ENCODE measurements around the gene GRIFIN.
"Not testable (repeated sequence)": the region's sequence is repeated elsewhere in the genome, so short reads cannot be mapped to it uniquely, and the experiment has no call there.

The GRIFIN gene

DNA sequence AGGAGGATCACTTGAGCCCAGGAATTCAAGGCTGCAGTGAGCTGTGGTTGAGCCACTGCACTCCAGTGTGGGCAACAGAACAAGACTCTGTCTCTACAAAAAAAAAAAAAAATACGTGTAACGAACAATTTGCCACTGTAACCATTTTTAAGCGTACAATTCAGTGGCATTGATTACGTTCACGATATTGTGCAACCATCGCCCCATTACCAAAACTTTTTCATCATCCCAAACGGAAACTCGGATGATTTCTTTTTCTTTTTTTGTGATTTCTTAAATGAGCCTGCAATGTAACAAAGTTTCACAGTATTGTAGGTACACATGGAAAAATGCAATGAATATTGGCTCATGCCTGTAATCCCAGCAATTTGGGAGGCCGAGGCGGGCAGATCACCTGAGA, 9.5 kb downstream of the GRIFIN start:
- in situ Hi-C loops (cut with HindIII; ENCODE audit: low sequenced_read_pairs): no loop called here

DNA sequence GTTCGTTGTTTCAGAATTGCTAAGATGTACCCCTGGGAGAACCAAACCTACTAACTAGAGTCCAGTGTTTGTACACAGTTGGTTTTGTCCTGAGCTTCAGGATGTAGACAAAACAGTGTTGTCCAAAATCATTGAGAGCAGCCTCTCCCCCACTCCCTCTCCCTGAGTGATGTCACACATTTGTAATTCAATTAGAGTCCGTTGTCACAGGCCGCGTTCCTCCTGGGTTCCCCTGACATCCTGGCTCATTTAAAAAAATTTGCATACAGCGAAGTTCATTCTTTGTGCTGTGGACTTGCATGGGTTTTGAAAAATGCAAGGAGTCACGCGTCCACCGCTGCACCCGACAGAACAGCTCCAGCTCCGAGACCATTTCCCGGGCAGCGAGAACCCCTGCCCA, 10.3 kb downstream of the GRIFIN start:
- in situ Hi-C loops (cut with HindIII; ENCODE audit: low sequenced_read_pairs): no loop called here

DNA sequence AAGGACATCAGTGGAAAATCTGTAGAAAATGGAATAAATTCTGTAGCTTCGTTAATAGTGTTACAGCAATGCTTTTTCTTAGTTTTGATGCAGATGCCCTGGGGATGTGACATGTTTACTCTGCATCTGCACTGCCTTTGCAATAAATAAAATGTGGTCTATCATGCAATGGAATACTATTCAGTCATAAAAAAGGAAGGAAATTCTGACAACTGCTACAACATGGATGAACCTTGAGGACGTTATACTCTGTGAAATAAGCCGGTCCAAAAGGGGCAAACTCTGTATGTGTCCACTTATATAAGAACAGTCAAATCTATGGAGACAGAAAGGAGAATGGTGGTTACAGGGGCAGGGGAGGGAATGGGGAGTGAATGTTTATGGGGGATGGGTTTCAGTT, 13.5 kb downstream of the GRIFIN start:
- in situ Hi-C loops (cut with HindIII; ENCODE audit: low sequenced_read_pairs): no loop called here

DNA sequence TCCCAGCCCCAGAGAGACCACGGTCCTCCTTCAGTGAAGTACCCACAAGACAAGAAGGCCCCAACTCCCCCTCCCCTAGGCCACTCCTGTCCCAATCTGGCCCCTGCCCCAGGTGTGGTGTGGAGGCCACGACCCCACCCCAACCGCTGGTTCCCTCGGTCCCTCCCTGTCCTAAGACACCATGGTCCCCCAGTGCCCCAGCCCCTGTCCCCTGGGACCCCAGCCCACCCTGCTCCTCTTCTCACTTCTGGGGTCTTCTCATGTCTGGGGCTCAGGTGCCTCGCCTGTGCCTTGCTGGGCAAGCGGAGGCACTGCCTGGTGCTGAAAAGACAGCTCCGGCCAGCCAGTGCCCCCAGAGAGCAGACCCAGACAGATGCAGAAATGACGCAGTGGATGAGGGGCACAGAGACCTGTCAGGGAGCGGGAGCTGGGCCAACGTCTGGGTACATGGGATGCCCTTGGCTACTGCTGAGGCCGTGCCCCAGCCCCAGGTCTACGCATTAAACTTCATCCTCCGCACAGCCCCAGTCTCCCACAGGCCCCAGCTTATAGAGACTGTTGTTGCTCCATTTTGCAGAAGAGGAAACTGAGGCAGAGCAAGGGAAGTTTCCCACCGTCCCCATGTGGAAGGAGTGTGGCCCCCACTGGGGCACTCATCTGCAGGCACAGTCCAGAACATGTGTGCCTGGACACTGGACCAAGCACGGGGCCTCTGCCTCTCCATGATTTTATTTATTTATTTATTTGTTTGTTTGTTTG, 14.8 kb downstream of the GRIFIN start:
- in situ Hi-C loops (cut with HindIII; ENCODE audit: low sequenced_read_pairs): no loop called here

DNA sequence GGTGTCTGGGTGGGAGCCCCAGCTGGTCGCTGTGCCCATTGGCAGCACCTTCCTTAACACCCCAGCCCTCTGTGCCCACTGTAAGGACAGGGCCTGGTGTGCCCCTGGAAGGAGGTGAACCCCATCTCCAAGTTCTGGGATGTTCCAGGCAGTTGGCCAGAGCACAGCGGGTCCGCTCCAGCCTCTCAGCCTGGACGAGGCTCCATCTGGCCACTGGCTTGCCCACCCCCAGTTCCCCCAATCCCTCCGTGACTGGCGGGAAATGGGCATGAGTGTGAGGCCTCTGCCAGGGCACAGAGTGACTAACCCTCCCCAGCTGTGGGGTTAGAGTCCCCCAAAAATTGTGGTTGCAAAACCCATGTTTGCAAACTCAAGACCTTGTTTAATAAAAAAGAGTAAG, 15.6 kb downstream of the GRIFIN start:
- in situ Hi-C loops (cut with HindIII; ENCODE audit: low sequenced_read_pairs): no loop called here

DNA sequence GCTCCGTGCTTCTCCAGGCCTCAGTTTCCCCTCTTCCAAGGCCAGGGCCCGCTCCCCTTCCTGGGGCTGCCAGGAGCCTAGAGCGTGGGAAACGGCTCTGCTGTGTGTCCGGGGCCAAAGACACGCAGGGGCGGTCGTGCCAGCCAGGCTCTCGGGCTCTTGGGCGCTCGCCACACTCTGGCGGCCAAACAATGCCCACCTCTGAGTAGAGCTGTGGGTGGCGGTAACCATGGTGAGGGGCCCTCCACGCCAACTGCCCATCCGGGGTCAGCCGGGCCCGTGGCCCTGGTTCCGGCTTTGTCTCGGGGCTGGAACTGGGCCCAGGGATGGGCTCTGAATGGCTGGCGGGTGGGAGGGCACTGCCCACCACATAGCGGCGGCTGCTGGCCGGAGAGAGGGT, 16.0 kb downstream of the GRIFIN start:
- in situ Hi-C loops (cut with HindIII; ENCODE audit: low sequenced_read_pairs): no loop called here

DNA sequence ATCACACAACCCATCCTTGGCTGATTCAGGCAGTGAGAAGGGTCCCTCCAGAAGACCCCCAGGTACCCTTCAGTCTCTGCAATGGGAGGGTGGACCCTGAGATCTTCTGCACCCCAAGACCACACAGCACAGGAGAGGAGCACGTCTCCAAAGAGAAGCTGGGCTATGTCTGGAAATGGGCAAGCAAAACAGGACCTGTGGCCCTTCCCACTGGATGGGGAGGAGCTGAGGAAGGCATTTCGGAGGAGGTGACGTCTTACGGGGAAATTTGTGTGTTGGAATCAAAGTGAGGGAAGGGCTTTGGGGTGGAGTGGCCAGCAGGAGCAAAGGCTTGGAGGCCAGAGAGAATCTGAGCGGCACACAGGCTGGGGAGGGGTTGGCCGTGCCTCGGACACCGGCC, 16.5 kb downstream of the GRIFIN start:
- in situ Hi-C loops (cut with HindIII; ENCODE audit: low sequenced_read_pairs): no loop called here

DNA sequence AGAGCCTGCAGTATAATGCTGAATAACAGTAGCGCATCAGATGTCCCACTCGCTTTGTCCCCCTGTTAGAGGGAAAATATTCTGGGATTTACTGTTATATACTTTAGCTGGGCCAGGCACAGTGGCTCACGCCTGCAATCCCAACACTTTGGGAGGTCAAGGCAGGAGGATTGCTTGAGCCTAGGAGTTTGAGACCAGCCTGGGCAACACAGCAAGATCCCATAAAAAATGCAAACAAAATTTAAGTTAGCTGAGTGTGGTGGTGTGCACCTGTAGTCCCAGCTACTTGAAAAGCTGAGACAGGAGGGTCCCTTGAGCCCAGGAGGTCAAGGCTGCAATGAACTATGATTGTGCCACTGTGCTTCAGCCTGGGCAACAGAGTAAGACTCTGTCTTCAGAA, 22.3 kb downstream of the GRIFIN start:
- in situ Hi-C loops (cut with HindIII; ENCODE audit: low sequenced_read_pairs): not testable (repeated sequence)

DNA sequence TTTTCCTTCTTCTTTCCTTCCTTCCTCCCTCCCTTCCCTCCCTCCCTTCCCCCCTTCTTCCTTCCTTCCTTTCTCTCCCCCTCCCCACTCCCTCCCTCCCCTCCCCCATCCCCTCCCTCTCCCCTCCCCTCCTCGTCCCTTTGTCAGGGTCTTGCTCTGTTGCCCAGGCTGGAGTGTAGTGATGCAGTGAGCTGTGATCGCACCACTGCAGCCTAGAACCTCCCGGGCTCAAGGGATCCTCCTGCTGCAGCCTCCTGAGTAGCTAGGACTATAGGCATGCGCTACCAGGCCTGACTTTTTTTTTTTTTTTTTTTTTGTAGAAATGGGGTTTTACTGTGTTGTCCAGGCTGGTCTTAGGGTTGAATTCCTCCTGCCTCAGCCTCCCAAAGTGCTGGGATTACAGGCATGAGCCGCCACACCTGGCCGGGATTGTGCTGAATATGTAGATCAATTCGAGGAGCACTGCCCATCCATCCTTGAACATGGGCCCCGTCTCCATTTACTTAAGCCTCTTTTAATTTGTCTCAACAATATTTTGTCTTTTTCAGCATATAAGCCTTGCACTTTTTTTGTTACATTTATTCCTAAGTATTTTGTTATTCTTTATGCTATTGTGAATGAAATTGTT, 23.4 kb downstream of the GRIFIN start:
- in situ Hi-C loops (cut with HindIII; ENCODE audit: low sequenced_read_pairs): no loop called here

DNA sequence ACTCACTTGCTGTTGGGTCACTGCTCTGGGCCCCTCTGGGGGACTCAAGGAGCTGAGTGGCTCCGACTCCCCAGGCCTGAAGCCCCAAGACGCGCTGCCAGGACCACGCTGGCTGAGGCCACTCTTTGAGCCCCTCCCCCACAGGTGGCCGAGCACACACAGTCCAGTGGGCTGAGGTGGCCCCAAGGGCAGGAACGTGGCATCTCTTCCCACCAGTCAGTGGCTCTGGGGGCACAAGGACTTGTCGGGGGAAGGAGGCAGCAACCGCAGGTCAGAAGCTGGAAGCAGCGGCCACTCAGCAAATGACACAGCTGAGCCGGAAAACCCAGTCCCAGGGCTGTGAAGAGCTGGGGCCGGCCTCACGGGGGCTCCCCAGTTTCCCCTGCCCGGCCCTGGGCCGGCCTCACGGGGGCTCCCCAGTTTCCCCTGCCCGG, 24.1 kb downstream of the GRIFIN start:
- in situ Hi-C loops (cut with HindIII; ENCODE audit: low sequenced_read_pairs): no loop called here

DNA sequence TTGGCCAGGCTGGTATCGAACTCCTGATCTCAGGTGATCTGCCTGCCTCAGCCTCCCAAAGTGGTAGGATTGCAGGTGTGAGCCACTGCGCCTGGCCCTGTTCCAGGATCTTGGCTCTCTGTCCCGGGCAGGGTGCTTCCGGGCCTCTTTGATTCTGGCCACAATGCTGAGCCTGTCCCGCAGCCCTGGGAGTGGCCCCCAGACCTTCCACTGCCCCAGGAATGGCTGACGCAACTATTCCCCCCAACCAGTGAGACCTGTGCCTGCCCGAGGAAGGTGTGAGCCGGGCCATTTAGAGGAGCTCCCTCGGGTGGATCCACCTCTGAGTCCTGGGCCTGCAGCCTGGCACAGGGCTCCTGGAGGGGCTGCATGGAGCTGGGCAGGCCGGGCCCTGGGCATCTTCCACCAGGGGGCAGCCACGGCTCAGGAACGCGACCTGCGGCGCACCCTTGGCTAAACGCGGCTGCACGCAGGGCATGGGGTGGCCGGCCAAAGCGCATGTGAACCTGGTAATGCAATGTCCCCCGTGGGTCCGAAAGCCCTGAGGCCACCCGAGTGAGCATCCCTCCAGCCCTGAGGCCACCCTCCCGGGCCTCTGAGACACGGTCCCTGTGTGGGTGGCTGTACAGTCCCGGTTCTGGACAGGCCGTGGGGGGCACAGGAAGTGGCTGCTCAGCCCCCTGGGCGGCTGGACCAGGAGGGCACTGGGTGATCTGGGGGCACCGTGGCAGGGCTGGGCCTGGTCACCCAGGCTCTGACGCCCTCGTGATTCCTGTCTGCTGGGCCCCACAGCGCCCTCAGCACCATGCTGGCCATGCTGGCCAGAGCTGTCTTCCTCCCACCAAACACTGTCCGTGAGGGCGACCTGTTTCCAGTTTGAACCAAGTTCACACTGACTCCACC, 24.8 kb downstream of the GRIFIN start:
- in situ Hi-C loops (cut with HindIII; ENCODE audit: low sequenced_read_pairs): no loop called here

DNA sequence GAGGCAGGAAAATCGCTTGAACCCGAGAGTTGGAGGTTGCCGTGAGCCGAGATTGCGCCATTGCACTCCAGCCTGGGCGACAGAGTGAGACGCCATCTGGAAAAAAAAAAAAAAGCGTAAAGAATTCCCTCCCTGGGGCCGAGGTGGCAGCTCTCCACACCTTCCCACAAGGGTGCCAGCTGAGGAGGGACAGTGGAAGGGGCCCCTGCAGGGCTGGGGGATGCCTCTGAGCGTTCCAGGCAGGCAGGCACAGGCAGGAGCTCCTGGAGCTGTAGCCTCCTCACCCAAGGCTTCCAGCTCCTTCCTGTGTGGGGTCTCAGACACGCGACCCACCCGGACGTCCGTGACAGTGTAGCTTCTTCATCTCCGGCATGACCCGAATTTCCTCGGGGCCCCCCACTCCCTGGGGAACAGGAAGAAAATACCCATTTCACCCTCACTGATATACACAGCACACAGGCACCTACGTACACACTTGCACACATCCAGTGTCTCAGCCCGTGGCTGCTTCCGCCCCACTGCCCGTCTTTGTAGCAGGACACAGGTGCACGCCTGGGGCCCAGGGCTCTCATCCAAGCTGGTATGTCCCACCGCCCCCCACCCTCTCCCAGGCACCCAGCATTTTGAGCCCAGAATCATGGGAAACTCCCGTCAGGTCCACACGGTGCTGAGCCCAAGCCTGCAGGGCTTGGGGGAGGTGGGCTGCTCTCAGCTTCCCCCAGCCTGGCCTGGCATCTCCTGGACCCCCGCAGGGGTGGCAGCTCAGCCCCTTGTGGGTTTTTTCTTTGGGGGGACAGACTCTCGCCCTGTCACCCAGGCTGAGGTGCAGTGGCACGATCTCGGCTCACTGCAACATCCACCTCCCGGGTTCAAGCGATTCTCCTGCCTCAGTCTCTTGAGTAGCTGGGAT, 25.7 kb downstream of the GRIFIN start:
- in situ Hi-C loops (cut with HindIII; ENCODE audit: low sequenced_read_pairs): no loop called here

DNA sequence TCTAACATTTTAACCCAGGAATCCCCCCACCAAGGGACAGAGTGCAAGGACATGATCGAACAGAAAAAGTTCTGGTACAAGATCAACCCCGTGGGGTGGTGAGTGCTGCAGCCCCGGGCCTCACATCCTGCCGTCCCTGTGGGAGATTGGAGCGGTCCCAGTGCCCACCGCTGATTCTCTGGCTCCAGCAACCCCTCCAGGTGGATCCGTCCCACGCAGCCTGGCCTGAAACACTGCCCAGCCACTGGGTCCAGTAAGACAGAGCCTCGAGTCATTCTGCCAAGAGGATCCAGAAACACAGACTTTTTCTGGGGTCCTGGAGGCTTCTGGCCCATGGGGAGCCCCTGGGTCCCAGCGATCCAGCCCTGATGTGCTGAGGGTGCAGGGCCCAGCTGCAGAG, 29.5 kb downstream of the GRIFIN start:
- in situ Hi-C loops (cut with HindIII; ENCODE audit: low sequenced_read_pairs): loop anchor here (5.0 kb wide), 1 partner anchor 41 kb away; no protein-coding TSS in a partner anchor

DNA sequence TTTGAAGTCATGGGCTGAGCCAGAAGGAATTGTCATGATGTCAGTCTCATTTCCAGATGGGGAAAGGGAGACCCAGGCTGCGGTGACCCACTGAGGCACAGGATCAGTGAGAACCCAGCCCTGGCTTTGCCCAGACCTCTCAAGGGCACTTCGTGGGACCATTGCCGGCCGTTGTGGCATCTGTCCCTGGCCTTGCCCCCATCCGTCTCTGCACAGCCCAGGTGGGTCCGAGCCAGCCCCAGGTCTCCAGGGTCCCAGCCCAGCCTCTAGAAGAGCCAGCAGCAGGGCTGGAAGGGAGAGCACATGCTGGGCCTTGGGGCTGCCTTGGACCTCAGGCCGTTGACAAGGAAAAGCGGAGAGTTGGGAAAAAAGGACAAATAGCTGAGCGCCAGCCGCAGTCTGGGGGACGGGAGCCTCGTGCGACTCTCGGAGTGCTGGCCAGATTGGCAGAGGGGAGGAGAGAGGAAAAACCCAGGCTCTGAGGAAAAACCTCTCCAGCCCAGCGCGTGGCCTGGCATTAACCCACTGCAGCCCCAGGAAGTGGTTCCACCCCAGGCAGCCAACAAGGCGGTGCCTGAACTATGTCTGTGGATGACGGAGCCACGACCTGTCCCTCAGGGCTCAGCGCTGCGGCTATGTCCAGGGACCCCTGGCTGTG, 30.2 kb downstream of the GRIFIN start:
- in situ Hi-C loops (cut with HindIII; ENCODE audit: low sequenced_read_pairs): loop anchor here (5.0 kb wide), 1 partner anchor 41 kb away; no protein-coding TSS in a partner anchor

DNA sequence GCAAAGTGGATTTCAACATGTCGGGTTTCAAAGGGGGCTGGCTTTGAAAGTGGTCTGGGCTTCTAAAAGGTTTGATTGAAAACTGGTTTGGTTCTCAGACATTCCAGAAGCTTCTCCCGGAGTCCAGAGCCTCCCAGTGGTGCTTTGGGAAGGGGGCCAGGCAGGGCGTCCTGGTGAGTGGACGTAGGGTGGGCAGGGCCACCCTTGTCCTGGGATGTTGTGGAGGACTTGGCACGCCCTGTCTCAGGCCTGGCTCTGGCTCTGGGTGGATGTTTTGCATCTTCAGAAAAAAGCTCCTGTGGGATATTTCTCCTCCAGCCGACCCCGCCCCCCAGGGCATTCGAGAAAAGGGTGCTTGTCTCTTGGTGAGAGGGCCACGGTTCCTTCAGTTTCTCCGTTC, 31.2 kb downstream of the GRIFIN start:
- in situ Hi-C loops (cut with HindIII; ENCODE audit: low sequenced_read_pairs): loop anchor here (5.0 kb wide), 1 partner anchor 42 kb away; no protein-coding TSS in a partner anchor

DNA sequence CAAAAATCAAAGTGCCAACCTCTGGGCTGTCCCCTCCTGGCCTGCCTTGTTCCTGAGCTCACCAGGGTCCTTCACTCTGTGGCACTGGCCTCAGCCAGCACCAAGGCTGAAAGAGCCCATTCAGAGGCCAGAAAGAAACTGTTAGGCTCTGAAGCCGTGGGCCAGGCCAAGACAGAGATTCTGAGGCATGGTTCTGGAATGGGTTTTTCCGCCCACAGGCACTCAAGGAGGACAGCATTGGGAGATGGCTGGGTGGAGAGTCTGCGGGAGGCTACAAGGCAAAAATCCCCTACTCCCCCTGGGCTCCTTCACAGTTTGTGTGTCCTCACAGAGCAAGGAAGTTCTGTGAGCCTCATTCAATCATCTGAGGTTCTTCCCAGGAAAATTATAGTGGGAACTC, 31.7 kb downstream of the GRIFIN start:
- in situ Hi-C loops (cut with HindIII; ENCODE audit: low sequenced_read_pairs): no loop called here

DNA sequence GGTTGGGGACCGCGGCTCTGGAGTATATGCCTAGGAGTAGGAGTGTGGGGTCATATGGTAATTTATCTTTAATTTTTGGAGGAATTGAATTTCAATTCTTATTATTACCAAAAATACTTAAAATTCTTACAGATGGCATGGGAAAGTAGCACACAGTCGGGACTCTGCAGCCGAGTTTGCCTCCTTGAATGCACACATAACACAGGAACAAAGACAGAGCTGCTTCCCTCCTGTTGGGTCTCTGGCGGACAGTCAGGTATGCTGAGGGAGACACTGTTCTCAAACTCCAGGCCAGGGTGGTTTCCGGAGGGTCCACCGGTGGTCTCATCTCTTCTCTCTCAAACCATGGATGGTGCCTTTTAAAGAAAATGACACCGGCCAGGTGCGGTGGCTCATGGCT, 32.7 kb downstream of the GRIFIN start:
- in situ Hi-C loops (cut with HindIII; ENCODE audit: low sequenced_read_pairs): no loop called here

DNA sequence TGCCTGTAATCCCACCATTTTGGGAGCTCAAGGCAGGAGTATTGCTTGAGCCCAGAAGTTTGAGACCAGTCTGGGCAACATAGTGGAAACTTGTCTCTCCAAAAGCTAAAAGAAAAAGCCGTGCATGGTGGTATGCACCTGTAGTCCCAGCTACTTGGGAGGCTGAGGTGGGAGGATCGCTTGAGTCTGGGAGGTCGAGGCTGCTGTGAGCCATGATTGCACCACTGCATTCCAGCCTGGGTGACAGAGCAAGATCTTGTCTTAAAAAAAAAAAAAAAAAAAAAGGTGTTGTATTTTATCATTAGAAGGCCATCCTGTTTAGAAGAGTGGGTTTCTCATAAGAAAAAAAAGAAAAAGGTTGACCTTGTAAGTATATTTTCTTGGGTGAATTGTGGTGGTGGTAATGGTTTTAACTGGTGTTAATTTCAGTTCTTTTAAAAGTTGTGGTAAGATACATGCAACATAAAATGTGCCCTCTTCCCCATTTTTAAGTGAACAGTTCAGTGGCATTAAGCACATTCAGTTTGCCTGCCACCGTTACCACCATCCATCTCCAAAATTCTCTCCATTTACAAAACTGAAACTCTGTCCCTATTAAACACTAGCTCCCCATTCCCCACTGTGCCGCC, 34.7 kb downstream of the GRIFIN start:
- in situ Hi-C loops (cut with HindIII; ENCODE audit: low sequenced_read_pairs): no loop called here

DNA sequence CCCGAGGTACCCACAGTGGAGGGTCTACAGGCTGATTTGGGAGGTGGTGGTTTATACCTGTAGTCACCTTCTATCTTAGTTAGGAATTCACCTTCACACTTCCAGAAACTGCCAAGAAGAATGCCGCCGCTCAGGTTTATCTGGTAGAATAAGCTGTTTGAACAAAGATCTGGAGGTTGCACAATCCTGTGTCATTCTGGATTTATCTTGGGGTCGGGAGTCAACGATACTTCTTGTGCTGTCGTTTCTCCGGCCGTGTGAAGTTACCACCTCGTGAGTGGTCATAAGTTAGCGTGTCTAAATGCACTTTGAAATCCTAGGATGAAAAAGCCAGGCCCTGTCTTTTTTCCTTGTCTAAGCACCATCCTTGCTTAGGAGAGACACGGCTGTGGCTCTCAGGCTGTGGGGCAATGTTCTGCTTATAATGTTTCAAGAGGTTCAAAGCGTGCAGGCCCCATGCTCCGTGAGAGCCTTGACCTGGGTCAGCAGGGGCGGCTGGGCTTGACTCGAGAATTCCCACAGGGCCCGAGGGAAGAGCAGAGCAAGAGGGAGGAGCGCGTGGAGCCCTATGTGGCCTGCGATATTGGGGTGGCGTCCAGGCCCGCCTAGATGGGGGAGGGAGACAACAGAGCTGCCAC, 35.5 kb downstream of the GRIFIN start:
- in situ Hi-C loops (cut with HindIII; ENCODE audit: low sequenced_read_pairs): no loop called here

Measured in endothelial cell of hepatic sinusoid (primary cell).